ENCODE data around the gene SDK1.

The SDK1 gene

DNA sequence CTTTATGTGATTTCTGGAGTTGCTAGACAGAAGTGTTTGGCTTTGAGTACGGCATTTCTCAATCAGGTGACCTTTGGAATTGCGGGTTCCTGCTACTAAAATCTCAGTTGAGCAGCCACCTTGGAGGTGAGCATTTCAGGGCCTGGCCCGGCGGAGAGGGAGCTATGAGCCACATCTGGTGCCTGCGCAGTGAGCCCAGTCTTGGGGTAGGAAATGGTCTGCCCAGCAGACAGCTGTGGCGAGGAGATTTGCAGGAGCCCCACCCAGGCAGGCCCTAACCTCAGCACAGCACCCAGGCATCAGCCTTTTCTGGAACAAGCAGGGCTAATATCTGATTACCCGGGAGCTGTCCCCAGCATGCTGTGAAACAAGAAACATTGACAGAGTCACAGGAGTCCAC is 833.2 kb downstream of the SDK1 start (continued):
- no peak for TF ChIP-seq ZNF530 (tag by site-specific recombination; IDR thresholded peaks at IDR 0.05; ENCODE audit: low read depth)

DNA sequence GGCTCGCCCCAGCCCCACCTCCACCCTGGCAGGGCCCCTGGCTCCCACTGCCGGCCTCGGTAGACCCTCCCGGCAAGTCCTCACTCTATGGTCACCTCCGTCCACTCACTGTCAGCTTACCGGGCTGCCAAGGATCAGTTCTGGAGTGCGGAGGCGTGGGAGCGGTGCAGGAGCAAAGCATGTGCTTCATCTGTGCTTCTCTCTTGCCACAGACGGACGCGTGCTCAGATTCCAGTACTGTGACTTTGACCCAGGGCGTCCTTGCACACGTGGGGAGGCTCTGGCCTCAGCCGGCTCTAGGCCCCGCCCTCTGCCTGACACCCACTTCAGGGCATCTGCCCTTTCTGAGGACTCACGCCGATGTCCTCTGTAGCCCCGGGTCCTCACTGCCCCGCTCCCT is 833.6 kb downstream of the SDK1 start:
- CTCF ChIA-PET, result interaction anchor here (0.7 kb wide), 1 partner anchor 190 kb away, joined by 3 read pairs; no protein-coding TSS in a partner anchor
- TF ChIP-seq ZNF558 (tag by site-specific recombination; IDR thresholded peaks at IDR 0.05) (no peak), ZNF776 (tag by site-specific recombination; IDR thresholded peaks at IDR 0.05; ENCODE audit: borderline replicate concordance) (no peak), TRIM28 (IDR thresholded peaks at IDR 0.05; ENCODE audit: borderline replicate concordance, low read length) (no peak), ZBTB48 (tag by site-specific recombination; IDR thresholded peaks at IDR 0.05) (no peak), TCF7L2 (IDR thresholded peaks at IDR 0.05; ENCODE audit: borderline replicate concordance, low read depth, low read length) (no peak), ZNF473 (tag by site-specific recombination; IDR thresholded peaks at IDR 0.05) (no peak), ZNF175 (tag by site-specific recombination; IDR thresholded peaks at IDR 0.05) (no peak), REPIN1 (tag by site-specific recombination; IDR thresholded peaks at IDR 0.05; ENCODE audit: low read depth) (no peak)
- TF ChIP-seq, protein P1, sequence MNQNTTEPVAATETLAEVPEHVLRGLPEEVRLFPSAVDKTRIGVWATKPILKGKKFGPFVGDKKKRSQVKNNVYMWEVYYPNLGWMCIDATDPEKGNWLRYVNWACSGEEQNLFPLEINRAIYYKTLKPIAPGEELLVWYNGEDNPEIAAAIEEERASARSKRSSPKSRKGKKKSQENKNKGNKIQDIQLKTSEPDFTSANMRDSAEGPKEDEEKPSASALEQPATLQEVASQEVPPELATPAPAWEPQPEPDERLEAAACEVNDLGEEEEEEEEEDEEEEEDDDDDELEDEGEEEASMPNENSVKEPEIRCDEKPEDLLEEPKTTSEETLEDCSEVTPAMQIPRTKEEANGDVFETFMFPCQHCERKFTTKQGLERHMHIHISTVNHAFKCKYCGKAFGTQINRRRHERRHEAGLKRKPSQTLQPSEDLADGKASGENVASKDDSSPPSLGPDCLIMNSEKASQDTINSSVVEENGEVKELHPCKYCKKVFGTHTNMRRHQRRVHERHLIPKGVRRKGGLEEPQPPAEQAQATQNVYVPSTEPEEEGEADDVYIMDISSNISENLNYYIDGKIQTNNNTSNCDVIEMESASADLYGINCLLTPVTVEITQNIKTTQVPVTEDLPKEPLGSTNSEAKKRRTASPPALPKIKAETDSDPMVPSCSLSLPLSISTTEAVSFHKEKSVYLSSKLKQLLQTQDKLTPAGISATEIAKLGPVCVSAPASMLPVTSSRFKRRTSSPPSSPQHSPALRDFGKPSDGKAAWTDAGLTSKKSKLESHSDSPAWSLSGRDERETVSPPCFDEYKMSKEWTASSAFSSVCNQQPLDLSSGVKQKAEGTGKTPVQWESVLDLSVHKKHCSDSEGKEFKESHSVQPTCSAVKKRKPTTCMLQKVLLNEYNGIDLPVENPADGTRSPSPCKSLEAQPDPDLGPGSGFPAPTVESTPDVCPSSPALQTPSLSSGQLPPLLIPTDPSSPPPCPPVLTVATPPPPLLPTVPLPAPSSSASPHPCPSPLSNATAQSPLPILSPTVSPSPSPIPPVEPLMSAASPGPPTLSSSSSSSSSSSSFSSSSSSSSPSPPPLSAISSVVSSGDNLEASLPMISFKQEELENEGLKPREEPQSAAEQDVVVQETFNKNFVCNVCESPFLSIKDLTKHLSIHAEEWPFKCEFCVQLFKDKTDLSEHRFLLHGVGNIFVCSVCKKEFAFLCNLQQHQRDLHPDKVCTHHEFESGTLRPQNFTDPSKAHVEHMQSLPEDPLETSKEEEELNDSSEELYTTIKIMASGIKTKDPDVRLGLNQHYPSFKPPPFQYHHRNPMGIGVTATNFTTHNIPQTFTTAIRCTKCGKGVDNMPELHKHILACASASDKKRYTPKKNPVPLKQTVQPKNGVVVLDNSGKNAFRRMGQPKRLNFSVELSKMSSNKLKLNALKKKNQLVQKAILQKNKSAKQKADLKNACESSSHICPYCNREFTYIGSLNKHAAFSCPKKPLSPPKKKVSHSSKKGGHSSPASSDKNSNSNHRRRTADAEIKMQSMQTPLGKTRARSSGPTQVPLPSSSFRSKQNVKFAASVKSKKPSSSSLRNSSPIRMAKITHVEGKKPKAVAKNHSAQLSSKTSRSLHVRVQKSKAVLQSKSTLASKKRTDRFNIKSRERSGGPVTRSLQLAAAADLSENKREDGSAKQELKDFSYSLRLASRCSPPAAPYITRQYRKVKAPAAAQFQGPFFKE (tag by site-specific recombination; IDR thresholded peaks at IDR 0.05; ENCODE audit: borderline replicate concordance), result no peak
- TF ChIP-seq, protein P2, sequence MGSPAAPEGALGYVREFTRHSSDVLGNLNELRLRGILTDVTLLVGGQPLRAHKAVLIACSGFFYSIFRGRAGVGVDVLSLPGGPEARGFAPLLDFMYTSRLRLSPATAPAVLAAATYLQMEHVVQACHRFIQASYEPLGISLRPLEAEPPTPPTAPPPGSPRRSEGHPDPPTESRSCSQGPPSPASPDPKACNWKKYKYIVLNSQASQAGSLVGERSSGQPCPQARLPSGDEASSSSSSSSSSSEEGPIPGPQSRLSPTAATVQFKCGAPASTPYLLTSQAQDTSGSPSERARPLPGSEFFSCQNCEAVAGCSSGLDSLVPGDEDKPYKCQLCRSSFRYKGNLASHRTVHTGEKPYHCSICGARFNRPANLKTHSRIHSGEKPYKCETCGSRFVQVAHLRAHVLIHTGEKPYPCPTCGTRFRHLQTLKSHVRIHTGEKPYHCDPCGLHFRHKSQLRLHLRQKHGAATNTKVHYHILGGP (tag by site-specific recombination; IDR thresholded peaks at IDR 0.05), result no peak
- TF ChIP-seq, protein P3, sequence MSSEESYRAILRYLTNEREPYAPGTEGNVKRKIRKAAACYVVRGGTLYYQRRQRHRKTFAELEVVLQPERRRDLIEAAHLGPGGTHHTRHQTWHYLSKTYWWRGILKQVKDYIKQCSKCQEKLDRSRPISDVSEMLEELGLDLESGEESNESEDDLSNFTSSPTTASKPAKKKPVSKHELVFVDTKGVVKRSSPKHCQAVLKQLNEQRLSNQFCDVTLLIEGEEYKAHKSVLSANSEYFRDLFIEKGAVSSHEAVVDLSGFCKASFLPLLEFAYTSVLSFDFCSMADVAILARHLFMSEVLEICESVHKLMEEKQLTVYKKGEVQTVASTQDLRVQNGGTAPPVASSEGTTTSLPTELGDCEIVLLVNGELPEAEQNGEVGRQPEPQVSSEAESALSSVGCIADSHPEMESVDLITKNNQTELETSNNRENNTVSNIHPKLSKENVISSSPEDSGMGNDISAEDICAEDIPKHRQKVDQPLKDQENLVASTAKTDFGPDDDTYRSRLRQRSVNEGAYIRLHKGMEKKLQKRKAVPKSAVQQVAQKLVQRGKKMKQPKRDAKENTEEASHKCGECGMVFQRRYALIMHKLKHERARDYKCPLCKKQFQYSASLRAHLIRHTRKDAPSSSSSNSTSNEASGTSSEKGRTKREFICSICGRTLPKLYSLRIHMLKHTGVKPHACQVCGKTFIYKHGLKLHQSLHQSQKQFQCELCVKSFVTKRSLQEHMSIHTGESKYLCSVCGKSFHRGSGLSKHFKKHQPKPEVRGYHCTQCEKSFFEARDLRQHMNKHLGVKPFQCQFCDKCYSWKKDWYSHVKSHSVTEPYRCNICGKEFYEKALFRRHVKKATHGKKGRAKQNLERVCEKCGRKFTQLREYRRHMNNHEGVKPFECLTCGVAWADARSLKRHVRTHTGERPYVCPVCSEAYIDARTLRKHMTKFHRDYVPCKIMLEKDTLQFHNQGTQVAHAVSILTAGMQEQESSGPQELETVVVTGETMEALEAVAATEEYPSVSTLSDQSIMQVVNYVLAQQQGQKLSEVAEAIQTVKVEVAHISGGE (tag by site-specific recombination; conservative IDR thresholded peaks at IDR 0.05; ENCODE audit: low read depth), result no peak
- TF ChIP-seq, protein P4, sequence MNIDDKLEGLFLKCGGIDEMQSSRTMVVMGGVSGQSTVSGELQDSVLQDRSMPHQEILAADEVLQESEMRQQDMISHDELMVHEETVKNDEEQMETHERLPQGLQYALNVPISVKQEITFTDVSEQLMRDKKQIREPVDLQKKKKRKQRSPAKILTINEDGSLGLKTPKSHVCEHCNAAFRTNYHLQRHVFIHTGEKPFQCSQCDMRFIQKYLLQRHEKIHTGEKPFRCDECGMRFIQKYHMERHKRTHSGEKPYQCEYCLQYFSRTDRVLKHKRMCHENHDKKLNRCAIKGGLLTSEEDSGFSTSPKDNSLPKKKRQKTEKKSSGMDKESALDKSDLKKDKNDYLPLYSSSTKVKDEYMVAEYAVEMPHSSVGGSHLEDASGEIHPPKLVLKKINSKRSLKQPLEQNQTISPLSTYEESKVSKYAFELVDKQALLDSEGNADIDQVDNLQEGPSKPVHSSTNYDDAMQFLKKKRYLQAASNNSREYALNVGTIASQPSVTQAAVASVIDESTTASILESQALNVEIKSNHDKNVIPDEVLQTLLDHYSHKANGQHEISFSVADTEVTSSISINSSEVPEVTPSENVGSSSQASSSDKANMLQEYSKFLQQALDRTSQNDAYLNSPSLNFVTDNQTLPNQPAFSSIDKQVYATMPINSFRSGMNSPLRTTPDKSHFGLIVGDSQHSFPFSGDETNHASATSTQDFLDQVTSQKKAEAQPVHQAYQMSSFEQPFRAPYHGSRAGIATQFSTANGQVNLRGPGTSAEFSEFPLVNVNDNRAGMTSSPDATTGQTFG (tag by site-specific recombination; IDR thresholded peaks at IDR 0.05; ENCODE audit: borderline replicate concordance), result no peak
- TF ChIP-seq, protein P5, sequence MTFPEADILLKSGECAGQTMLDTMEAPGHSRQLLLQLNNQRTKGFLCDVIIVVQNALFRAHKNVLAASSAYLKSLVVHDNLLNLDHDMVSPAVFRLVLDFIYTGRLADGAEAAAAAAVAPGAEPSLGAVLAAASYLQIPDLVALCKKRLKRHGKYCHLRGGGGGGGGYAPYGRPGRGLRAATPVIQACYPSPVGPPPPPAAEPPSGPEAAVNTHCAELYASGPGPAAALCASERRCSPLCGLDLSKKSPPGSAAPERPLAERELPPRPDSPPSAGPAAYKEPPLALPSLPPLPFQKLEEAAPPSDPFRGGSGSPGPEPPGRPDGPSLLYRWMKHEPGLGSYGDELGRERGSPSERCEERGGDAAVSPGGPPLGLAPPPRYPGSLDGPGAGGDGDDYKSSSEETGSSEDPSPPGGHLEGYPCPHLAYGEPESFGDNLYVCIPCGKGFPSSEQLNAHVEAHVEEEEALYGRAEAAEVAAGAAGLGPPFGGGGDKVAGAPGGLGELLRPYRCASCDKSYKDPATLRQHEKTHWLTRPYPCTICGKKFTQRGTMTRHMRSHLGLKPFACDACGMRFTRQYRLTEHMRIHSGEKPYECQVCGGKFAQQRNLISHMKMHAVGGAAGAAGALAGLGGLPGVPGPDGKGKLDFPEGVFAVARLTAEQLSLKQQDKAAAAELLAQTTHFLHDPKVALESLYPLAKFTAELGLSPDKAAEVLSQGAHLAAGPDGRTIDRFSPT (tag by site-specific recombination; IDR thresholded peaks at IDR 0.05), result no peak
- TF ChIP-seq, protein P6, sequence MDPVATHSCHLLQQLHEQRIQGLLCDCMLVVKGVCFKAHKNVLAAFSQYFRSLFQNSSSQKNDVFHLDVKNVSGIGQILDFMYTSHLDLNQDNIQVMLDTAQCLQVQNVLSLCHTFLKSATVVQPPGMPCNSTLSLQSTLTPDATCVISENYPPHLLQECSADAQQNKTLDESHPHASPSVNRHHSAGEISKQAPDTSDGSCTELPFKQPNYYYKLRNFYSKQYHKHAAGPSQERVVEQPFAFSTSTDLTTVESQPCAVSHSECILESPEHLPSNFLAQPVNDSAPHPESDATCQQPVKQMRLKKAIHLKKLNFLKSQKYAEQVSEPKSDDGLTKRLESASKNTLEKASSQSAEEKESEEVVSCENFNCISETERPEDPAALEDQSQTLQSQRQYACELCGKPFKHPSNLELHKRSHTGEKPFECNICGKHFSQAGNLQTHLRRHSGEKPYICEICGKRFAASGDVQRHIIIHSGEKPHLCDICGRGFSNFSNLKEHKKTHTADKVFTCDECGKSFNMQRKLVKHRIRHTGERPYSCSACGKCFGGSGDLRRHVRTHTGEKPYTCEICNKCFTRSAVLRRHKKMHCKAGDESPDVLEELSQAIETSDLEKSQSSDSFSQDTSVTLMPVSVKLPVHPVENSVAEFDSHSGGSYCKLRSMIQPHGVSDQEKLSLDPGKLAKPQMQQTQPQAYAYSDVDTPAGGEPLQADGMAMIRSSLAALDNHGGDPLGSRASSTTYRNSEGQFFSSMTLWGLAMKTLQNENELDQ (tag by site-specific recombination; IDR thresholded peaks at IDR 0.05; ENCODE audit: low read depth), result no peak

More for the DNA sequence above, 833.6 kb downstream of the SDK1 start:
- Histone ChIP-seq H3K27ac (ENCODE audit: extremely low read depth, low read depth, low read length) (no peak overlapping the region), H3K36me3 (ENCODE audit: control insufficient read depth in 2 of 2, insufficient read depth in 1 of 2, low read length in 2 of 2) (no peaks in the 10 kb centered on the region; a peak in 1 of 3 replicates), H3K9me3 (ENCODE audit: control insufficient read depth, insufficient read depth, low read depth, low read length) (no peaks in the 10 kb centered on the region), H3K4me1 (ENCODE audit: control insufficient read depth, insufficient read depth, low read length) (no peaks in the 10 kb centered on the region), H3K4me3 (ENCODE audit: low read depth, low read length) (no peak overlapping the region)
- POLR2A ChIA-PET, result interaction anchor here (0.5 kb wide), 1 partner anchor 130 kb away, joined by 3 read pairs; no protein-coding TSS in a partner anchor

All from HEK293 (cell line).